Measurements from ENCODE around the gene DNAH1. TPM values are rescaled to one million over a fixed set of nuclear protein-coding genes. Genes with fewer than 3 reads are reported as not detected.

Gene DNAH1
- total RNA-seq, 1 donor = 6.0 TPM

- DNase-seq (ENCODE audit: low read depth) = no peak
- H3K4me3 ChIP-seq (ENCODE audit: low read depth, low read length) = no peak overlapping the region
- TF ChIP-seq, protein P1, sequence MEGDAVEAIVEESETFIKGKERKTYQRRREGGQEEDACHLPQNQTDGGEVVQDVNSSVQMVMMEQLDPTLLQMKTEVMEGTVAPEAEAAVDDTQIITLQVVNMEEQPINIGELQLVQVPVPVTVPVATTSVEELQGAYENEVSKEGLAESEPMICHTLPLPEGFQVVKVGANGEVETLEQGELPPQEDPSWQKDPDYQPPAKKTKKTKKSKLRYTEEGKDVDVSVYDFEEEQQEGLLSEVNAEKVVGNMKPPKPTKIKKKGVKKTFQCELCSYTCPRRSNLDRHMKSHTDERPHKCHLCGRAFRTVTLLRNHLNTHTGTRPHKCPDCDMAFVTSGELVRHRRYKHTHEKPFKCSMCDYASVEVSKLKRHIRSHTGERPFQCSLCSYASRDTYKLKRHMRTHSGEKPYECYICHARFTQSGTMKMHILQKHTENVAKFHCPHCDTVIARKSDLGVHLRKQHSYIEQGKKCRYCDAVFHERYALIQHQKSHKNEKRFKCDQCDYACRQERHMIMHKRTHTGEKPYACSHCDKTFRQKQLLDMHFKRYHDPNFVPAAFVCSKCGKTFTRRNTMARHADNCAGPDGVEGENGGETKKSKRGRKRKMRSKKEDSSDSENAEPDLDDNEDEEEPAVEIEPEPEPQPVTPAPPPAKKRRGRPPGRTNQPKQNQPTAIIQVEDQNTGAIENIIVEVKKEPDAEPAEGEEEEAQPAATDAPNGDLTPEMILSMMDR (IDR thresholded peaks at IDR 0.05; ENCODE audit: insufficient read depth, low read length) = no peak
Measured at GRCh38 chr3:52393131-52393807, 77.2 kb downstream of the DNAH1 start.

DNA sequence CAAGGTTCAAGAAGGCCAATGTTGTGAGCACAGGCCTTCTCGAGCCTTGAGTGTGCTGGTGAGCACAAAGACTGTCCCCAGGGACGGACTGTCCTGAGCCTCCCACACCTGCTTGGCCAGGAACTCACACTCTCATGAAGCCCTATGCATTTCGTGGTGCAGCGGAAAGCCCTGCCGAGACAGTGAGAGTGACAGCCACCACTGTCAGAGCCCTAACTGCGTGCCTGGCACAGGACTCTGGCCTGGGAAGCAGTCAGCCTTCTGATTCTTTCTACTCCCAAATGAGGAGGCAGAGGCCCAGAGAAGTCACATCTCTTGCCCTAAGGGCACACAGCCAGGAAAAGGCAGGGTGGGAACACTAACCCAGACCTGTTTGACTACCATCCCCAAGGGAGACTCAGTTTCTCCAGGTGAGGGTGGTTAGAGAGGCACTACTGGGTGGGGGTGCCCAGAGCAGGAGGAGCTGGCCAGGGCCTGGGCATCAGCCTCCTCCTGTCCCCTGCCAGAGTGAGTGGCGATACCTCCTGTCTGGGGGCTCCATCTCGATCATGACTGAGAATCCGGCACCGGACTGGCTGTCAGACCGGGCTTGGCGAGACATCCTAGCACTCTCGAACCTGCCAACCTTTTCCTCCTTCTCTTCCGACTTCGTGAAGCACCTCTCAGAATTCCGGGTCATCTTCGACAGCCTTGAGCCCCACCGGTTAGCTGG lies 78.0 kb downstream of the DNAH1 start:
- DNase-seq (ENCODE audit: low read depth) = no peak
- H3K4me3 ChIP-seq (ENCODE audit: low read depth, low read length) = no peak overlapping the region
- TF ChIP-seq, protein P1 (IDR thresholded peaks at IDR 0.05; ENCODE audit: insufficient read depth, low read length) = no peak

DNA sequence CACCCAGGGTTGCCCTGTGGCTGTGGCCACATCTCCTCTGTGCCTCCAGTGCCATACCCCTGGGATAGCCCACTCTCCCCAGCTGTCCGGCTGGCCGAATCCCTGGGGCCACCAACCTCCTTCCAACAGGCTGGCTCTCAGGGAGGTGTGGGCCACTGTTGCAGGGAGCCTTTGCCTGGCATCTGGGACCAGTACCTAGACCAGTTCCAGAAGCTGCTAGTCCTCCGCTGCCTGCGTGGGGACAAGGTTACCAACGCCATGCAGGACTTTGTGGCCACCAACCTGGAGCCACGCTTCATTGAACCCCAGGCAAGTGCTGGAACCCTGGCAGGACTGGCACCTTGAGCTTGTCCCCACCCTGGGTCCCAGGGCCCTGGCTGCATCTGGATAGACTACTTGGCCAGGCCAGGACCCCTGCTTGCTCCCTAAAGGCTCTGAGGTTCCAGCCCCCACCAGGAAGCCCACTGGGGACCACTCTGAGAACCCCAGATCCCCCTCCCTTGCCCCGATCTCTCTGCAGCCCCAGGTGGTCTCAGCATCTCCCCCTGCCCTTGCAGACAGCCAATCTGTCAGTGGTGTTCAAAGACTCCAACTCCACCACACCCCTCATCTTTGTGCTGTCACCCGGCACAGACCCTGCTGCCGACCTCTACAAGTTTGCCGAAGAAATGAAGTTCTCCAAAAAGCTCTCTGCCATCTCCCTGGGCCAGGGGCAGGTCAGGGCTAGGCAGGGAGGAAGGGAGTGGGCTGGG lies 78.8 kb downstream of the DNAH1 start:
- TF ChIP-seq, protein P1 (IDR thresholded peaks at IDR 0.05; ENCODE audit: insufficient read depth, low read length) = no peak
- DNase-seq (ENCODE audit: low read depth) = no peak
- H3K4me3 ChIP-seq (ENCODE audit: low read depth, low read length) = no peak overlapping the region

- DNase-seq (ENCODE audit: low read depth) = no peak
- TF ChIP-seq, protein P1 (IDR thresholded peaks at IDR 0.05; ENCODE audit: insufficient read depth, low read length) = no peak
- no peak overlapping the region for H3K4me3 ChIP-seq (ENCODE audit: low read depth, low read length)
Measured at GRCh38 chr3:52395503-52395865, 79.4 kb downstream of the DNAH1 start.

- no peak overlapping the region for H3K4me3 ChIP-seq (ENCODE audit: low read depth, low read length)
- no peak for DNase-seq (ENCODE audit: low read depth)
- TF ChIP-seq, protein P1 (IDR thresholded peaks at IDR 0.05; ENCODE audit: insufficient read depth, low read length) = no peak
Measured at GRCh38 chr3:52396011-52396906, 80.1 kb downstream of the DNAH1 start.

DNA sequence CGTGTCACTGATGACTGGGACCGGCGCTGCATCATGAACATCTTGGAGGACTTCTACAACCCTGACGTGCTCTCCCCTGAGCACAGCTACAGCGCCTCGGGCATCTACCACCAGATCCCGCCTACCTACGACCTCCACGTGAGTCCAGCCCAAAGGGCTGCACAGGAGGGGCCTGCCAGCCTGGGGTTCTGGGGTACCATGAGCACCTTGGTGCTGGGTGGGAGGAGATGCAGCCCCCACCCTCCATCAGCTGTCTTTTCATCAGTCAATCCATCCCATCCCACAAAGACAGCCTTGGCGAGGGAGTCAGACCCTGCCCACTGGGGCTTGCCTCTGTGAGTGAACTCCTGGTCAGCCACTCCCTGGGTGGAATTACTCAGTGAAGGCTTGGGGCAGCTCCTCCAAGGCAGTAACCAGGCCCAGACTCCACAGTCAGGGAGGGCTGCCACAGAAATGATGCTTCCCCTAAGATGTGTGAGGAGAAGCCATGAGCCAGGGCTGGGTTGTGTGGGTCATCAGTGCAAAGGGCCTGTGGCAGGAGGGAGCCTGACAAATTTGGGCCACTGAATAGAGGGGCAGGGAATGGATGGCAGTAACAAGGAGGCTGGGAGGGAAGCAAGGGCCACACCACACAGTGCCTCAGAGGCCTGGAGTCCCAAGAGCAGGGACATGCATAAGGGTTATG lies 80.9 kb downstream of the DNAH1 start:
- TF ChIP-seq, protein P1 (IDR thresholded peaks at IDR 0.05; ENCODE audit: insufficient read depth, low read length) = no peak
- DNase-seq (ENCODE audit: low read depth) = no peak
- no peak overlapping the region for H3K4me3 ChIP-seq (ENCODE audit: low read depth, low read length)
